GM19455 (cell line): ENCODE results near the gene GPR39.

Experiments
- ATAC-seq: cut with Tn5 transposase; IDR thresholded peaks from one replicate; pipeline ENCODE4 v1.9.1; 2021; ENCODE audit not compliant: unreplicated experiment

GPR39 gene

DNA sequence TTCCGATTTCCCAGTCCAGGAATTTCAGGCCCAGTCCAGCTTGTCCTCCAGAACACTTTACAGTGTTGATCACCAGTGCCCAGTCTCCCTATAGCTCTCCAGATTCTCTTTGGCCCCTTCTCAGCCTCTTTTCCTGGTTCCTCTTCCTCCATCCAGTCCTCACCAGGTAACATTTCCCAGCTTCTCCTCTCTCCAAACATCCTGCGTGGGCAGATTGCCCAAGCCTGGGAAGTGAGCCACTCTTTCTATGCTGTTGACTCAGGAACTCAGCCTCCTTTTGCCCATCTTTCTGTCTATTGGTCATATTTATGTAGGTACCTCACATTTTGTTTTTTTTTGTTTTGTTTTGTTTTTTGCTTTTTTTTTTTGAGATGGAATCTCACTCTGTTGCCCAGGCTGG lies 144.0 kb downstream of the GPR39 start:
- ATAC-seq: no peak

DNA sequence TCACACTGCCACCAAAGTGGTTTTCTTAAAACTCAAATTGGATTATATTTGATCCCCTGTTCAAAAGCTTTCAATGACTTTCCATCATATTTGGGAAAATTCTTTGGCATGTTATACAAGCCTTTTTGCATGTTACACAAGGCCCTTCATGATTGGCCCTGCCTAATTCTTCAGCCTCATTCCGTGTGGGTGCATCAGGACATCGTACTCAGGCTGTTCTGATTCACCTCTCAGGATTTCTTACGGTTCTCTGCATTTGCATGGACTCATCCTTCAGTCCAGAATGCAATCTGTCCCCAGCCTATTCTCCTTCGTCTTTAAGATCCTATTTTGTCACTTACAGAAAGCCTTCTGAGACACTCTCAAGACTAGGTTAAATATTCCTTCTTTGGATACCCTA lies 145.6 kb downstream of the GPR39 start:
- no peak for ATAC-seq

DNA sequence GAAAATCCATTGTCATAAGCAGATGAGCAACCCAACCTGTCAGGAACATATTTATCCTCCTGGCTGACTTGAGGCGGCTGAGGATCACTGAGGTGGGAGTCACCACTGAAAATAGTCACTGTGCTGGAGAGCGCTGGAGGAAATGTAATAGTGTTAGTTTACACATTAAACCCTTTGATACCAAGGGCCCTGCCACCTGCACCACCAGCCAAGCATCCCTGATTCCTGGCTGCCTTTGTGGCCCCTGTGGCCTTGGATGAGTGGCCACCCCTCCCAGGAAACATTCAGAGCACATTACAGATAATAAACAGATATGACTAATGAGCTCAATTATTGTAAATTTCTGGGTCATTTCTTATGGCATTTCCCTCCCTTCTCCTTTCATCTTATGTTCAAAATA lies 147.5 kb downstream of the GPR39 start:
- no peak for ATAC-seq

DNA sequence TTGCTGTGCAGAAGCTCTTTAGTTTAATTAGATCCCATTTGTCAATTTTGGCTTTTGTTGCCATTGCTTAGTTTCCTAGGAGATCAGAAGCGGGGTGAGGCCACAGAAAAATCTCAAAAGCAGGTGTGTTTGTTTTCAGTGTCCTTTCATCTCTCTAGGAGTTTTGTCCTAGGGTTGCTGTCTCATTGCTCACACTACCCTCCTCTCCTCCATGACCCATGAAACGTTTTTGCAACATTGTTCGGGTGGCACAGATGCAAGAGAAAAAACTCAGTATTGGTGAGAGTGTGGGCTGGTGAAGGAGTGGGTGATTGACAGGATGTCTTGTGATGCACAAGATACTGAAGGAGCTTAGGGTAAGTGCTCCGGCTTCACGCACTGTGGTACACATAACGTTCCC lies 149.8 kb downstream of the GPR39 start:
- no peak for ATAC-seq

DNA sequence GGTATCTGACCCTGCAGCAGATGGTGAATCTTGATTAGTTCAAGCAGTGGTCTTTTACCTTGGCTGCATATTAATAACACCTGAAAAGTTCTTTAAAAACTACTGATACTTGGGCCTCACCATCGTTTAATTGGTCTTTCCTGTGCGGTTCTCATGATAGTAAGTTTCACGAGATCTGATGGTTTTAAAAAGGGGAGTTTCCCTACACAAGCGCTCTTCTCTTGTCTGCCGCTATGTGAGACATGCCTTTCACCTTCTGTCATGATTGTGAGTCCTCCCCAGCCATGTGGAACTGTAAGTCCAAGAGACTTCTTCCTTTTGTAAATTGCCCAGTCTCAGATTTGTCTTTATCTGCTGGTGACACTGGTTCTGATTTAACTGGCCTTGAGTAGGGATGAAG lies 151.1 kb downstream of the GPR39 start:
- ATAC-seq: no peak

DNA sequence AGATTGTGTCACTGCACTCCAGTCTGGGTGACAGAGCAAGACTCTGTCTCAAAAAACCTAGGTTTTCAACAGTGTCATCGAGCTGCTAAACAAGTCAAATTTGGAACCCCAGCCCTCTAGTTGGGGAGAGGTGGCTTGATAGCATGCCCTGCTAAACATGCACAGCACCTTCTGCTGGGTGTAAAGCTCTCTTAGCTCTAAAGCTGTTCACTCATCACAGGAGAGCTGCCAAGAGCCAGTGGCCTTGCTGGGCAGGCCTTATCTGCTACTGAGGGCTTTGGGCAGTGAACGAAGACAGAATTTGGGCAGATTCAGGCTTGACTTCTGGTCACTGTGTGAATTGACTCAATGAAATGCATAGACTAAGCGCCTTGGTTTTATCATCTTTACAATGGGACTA lies 152.1 kb downstream of the GPR39 start:
- ATAC-seq: no peak

DNA sequence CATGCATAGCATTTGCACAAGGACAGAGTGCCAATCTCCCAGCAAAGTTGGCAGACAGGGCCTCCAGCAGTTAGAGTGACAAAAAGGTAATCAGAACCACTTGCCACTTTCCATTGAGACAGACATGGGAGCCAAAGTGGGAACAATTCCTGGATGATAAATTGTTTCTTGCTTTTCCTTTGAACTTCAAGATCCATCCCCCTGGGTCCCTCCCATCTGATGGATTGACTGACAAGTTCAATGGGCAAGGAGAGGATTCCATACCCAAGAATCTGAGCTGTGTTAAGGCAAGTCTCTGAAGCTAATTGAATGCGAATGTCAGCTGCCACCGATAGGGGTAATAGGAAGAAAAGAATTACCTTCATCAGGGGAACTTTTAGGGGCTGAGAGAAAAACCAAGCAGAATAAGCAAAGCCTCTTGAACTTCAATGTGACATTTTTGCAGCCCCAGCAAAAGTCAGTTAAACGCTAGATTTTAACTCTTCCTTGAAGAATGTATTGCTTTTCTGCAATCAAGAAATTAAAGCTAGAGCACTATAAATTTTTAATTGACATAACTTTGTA lies 156.9 kb downstream of the GPR39 start:
- ATAC-seq: no peak

DNA sequence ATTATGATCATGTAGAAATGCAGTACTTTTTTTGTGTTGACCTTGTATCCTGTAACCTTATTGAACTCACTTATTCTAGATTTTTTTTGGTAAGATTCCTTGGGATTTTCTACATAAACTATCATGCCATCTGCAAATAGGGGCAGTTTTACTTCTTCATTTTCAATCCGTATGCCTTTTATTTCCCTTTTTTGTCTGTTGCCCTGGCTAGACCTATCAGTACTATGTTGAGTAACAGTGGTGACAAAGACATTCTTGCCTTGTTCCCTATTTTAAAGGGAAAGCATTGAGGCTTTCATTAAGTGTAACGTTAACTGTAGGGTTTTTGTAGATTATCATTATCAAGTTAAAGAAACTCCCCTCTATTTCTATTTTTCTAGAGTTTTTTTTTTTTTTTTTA lies 161.1 kb downstream of the GPR39 start:
- no peak for ATAC-seq

DNA sequence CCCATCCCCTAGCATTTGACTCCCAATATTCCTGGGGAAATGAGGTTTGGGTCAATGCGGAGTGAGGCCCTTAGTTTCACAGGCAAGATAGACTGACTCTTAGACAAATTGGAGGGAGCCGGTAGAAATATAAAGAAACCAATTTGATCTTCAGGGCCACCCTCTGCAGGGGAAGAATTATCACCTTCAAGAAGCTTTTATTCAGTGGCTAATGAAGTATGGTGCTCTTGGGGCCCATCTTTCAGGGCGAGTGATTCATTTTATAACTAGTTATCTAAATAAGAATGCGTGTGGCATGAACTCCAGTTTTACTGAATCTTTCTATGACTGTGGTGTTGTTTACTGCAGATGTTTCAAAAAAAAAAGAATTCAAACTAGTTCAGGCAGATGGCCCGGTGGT lies 165.0 kb downstream of the GPR39 start:
- no peak for ATAC-seq

DNA sequence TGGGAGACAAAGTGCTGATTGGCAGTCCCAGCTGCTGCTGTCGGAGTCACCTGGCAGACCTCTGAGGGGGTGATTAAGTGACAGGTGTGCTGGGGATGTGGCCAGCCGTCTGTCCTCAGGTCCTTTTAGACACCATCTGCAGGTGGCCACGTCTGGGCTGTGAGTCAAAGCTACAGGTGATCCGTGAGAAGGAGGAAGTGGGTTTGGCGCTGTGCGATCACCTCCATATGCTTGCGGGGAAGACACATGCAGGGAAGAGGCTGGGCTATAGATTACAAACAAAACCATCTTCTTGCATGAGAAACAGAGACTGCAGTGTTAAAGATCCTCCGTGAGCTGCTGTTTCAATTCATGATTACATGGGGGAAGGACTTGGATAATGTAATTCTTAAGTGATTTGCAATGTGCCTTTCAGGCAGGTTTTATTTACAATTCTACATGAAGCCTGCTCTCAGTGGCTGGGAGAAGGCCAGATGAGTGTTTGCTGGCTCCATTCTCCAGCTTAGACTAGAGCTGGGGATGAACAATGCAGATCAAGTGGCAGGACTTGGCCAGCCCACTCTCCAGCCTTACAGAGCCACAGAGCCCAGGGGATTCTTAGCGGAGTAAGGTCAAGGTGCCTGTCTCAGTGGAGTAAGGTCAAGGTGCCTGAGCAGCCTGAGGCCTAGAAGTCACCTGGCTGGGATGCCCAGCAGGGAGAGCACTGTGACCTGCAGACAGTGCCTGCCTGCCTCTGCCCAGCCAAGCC lies 165.6 kb downstream of the GPR39 start:
- ATAC-seq: no peak

DNA sequence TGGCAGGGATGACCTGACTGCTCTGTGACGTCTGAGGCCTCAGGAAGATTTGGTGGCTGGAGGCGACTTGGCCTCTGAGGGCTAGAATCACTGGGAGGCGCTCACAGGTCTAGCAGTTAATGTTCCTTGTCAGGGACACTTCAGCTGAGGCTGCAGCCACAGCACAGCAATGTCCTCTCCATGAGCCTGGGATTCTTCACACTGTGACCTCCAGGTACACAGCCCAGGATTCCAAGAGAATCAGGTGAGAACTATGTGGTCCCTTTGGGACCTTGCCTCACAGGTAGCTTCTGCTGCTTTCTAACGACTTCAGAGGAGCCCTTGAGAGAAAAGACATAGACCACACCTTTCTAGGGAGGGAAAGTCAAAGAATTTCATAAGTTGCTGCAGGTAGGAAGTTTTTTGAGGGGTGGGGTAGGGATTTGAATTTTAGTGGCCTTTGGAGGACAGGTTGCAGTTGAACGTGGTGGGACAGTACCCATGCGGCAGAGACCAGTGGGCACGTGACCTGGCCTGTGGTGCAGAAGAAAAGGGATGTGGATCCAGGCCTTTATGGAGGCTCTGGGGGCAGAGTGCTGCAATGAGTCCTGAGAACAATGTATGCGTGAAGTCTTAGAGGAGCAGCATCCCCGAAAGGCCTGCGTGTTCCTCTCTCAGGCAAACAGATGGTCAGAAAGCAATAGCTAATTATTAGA lies 167.2 kb downstream of the GPR39 start:
- no peak for ATAC-seq

DNA sequence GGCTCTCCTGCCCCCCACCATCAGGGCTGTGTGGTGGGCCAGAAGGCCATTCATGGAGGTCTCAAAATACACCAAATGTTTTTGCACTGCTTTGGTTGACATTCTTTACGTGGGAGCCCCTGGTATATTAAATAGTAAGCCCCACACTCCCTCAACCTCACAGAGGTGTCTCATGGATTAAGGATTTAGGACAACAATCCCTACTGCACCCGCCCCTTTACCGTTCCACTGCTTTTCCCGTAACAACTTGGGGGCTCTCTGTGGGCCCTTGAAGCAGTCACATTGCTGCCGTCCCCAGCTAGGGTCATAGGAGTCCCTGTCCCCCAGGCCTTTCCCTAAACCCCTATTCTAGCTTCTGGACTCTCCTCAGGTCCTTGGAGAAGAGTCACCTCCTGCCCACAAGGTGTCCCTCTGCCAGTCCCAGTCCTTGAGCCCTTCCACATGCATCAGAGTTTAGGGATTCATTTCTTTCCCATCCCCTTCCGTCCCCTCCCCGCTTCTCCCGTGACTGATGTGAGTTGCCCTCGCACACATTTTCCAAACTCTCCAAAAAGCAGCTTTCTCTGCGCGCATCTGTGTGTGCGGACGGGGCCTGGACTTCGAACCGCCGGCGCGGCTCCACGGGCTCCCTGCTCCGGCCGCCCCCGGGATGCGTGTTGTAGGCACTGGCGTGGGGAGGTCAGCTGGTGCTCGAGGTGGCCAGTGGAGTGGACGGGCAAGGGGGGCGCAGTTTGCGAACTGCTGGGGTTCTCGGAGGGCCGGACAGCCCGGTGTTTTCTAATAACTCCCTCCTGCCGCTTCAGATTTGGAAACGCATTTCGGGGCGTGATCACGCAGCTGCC lies 168.6 kb downstream of the GPR39 start:
- no peak for ATAC-seq

DNA sequence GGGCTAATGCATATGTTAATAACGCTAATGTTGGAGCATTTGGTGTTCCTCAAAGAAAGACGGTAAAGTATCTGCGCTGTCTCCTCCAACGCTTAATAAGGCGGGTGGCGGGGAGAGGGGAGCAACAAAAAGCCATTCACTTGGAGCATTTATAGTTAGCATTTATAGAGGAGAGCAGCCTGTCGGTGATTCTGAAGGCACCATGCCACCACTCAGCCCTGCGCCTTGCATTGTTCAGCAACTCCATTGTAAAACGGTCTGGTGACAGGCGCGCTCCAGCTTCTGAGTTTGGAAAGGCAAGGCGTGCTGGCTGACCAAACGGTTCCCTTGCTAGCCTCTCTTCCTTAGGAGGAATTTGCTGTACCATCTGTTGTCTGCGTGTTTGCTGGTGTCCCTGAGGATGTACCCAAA lies 169.5 kb downstream of the GPR39 start:
- no peak for ATAC-seq

DNA sequence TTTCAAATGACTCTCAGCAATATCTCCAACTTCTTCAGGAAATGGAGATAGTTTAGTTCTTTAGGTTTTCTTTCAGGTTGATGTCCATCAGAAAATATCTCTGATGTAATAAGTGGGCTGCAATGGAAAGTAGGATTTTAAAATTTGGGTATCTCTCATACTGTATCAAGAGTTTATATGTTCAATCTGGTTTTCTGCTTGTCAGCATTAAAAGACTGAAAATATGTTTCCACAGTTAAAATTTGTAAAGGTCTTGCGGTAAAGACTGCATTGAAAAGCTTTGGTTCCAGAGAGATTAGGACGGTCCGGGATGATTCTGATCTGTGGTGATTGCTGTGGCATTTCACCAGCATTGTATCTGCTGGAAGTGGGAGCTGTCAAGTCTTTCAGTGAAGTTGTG lies 170.2 kb downstream of the GPR39 start:
- ATAC-seq: no peak

DNA sequence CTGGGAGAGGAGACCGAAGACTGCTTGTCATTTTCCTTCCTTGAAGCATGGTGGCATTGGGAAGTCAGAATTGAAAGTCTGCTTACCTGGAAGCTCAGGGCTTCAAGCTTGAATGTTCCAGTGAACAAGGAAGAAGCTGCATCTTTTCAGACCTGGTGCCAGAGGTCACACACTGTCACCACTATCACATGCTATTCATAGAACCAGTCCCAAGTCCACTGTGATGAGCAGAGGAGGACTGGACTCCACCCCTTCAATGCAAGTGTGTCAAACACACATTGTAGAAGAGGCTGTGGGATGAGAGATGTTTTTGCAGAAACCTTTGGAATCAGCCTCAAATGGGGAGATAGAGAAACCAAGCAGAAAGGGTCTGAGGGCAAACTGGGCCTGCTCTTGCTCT lies 172.0 kb downstream of the GPR39 start:
- no peak for ATAC-seq

DNA sequence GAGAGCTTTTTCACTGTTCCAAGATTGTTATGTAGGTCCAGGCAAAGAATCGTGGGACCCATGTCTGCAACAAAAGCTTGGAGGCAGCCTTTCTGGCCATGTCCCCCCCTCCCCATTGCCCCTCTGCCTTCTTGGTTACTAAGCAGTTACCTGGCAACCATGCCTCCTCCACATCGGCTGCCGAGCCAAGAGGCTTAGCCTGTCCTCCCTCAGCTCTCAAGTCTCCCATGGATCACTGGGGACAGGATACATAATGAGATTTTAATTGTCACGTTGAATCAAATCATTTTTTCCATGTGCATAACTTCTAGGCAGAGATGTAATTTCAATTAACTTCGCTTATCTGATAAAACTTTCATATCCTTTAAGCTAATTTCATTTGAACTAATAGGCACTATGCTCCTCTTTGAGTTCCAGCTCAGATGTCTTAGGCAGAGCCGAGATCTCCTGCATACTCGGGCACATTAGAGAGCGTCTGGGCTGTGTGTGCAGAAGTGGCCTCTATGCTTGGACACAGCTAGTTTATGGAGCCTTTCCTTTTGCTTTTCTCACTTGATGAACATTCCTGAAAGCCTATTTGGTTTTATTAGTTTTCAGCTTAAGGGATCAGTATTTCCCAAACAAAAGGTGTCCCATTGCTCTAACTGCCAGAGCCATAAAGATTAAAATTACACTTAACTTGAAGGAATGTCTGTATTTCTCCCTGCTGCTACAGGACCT lies 172.7 kb downstream of the GPR39 start:
- ATAC-seq: no peak

DNA sequence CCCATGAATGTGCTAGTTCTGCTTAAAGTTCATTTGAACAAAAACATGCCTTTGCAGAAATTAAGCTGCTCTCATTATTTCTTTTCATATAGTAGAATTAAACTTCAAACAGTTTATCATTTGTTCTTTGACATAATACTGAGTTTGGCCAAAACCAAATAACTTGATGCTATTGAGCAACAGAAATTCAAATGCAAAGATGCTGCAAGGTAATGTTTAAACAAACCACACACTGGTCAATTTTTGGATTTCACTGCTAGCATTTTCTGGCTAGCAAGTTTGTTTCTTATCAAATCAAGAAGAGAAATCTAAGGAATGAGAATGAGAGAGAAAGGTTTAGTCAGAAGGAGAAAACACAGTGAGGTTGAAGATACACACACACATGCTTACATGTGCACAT lies 173.4 kb downstream of the GPR39 start:
- ATAC-seq: no peak

DNA sequence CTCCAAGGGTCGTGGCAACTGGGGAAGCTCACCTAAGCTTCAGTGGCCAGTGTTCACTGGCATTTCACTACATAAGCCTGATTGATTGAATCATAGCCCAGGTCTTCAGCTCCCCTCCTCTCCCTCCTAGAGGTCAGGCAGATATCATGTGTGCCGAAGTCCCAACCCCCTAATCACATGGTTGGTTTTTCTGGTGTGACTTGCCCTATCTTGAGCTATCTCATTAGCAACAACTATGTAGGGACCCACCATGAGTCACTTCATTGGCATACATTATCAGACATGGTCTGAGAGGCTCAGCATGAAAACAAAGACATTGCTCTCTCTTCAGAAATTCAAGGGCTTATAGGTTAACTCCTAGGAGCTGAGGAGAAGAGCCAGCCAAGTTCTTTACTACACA lies 176.6 kb downstream of the GPR39 start:
- ATAC-seq: no peak

DNA sequence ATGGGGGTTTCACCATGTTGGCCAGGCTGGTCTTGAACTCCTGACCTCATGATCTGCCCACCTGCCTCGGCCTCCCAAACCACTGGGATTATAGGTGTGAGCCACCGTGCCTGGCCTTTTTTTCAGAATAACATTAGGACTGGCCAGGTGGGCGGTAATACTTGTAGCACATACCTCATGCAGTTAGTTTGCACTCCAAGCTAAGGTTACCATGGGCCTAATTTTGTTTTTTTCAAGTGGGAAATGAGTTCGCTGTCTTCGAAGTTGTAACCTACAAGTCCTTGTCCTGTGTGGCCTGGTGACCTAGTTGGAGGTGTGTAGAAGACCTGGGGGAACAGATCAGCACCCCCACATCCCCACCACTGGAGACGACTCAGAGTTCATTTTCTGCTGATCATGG lies 178.6 kb downstream of the GPR39 start:
- no peak for ATAC-seq

DNA sequence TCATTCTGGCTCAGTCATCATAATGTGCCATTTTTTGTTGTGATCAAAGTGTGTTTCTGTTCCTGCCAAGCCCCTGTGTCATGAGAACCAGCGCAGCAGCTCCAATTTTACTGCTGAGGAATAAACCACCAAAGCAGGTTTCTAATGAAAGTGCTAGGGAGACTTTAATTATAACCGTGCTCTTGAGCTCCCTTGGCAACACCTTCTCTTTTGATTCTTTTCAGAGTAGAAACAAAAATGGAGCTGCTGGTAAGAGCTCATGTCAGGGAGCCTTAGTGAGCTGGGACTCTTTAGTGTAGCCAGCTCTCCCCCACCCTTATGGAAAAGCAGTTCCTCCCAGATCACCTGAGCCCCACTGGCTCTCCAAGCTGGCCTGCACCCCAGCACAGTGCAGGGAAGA lies 179.1 kb downstream of the GPR39 start:
- ATAC-seq: no peak

DNA sequence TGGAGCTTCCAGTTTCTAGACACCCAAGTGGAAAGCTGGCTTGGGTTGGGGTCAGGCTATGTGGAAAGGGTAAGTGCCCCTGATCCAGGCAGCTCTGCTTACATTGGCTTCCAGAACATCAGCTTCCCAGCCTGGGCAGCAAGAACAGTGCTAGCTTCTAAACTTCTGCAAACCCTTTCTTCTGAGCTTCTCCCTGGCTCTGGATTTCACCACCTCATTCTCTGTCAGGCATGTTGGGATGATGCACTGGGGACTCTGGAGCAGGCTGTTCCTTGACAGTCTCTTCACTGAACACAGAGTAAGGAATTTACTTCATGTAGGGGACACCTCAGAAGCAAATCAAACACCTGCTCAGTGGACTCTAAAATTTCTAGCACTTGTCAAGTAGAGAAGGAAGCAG lies 180.6 kb downstream of the GPR39 start:
- ATAC-seq: no peak
